ENCODE results near the gene PTAR1. TPM values are rescaled to one million over a fixed set of nuclear protein-coding genes. Genes with fewer than 3 reads are reported as not detected.
A peak's percentile ranks its signal among the peaks of the same experiment; 100 is the strongest.

PTAR1 gene
- total RNA-seq, 1 donor from 2014 or later = 56.5 TPM

- Mint-ChIP-seq H3K9me3 (no peaks in the 10 kb centered on the region), H3K27ac (ENCODE audit: unreplicated experiment) (peak overlapping the region; percentile 79), H3K36me3 (ENCODE audit: low read depth) (no peaks in the 10 kb centered on the region), H3K27me3 (ENCODE audit: low read depth) (peaks cover 21% of the 10 kb centered on the region), H3K4me3 (peak overlapping the region; percentile 87), H3K4me1 (peaks cover 17% of the 10 kb centered on the region)
- DNase-seq (ENCODE audit: low read depth, low spot score) = no peak
- TF ChIP-seq CTCF (conservative IDR thresholded peaks at IDR 0.05) = no peak
Measured at GRCh38 chr9:69671311-69671878, 88.4 kb downstream of the PTAR1 start.

DNA sequence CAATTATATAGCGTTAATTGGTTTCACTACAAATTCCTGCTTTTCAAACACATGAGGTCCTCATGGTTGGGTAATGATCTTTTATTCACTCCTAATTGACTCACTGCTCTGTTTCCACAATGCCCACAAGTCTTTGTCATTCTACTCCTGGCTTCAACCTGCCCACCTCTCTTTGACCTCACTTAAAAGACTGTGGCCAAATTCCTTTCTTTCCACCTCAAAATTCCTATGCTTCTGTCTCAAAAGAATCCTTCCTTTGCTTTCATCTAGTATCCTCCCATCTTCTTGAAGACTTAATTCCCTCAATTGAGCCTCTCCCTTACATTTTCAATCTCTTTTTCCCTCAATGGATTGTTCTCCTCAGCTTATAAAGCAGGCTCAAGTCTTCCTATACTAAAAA, 92.5 kb downstream of the PTAR1 start:
- H3K36me3 Mint-ChIP-seq (ENCODE audit: low read depth) = no peaks in the 10 kb centered on the region
- peaks cover 21% of the 10 kb centered on the region for H3K27me3 Mint-ChIP-seq (ENCODE audit: low read depth)
- no peak overlapping the region for H3K27ac Mint-ChIP-seq (ENCODE audit: unreplicated experiment)
- H3K9me3 Mint-ChIP-seq = no peaks in the 10 kb centered on the region
- DNase-seq (ENCODE audit: low read depth, low spot score) = no peak
- H3K4me1 Mint-ChIP-seq = peaks cover 10% of the 10 kb centered on the region
- TF ChIP-seq CTCF (conservative IDR thresholded peaks at IDR 0.05) = no peak
- no peak overlapping the region for H3K4me3 Mint-ChIP-seq

DNA sequence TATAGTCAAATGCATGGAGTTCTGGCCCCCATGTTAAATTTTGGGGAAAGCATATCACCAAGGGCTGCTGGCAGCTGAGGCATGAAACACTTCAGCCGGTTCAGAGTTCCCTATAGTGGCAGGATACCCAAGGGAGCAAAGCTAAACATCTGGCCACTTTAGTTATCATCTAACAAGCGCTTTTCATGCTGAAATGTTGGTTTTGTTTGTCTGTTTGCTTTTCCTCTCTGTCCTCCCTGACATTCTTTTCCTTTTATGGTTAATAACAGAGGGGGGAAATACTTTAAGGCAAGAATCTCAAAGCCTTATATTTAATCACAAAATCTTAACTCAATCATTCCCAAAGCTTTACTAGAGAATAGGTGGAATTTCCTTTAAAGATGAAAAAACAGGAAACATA, 99.5 kb downstream of the PTAR1 start:
- H3K4me1 Mint-ChIP-seq = no peaks in the 10 kb centered on the region
- TF ChIP-seq CTCF (conservative IDR thresholded peaks at IDR 0.05) = no peak
- no peaks in the 10 kb centered on the region for H3K9me3 Mint-ChIP-seq
- no peaks in the 10 kb centered on the region for H3K36me3 Mint-ChIP-seq (ENCODE audit: low read depth)
- no peaks in the 10 kb centered on the region for H3K27me3 Mint-ChIP-seq (ENCODE audit: low read depth)
- H3K27ac Mint-ChIP-seq (ENCODE audit: unreplicated experiment) = no peak overlapping the region
- no peak overlapping the region for H3K4me3 Mint-ChIP-seq
- no peak for DNase-seq (ENCODE audit: low read depth, low spot score)

Other genes with a start within 250 kb of the PTAR1 start
- gene APBA1, start 87.6 kb downstream of the PTAR1 start, total RNA-seq = 3.7 and 4.4 TPM in 2 replicates
- 0.37 and 0.82 TPM in 2 replicates for gene CFAP95, start 60.8 kb upstream of the PTAR1 start, total RNA-seq

Measured in neural crest cell (in vitro differentiated cells).